GM06990 (cell line): Measurements from ENCODE around the gene GNG4.
"Not testable (repeated sequence)": the region's sequence is repeated elsewhere in the genome, so short reads cannot be mapped to it uniquely, and the experiment has no call there.

Experiments used
- DNase-seq: peaks from one replicate; pipeline ENCODE4 v3.0.0-alpha.2; 2011; ENCODE audit not compliant: insufficient read length; ENCODE audit errors: extremely low read depth
- H3K27me3 ChIP-seq: replicated peaks from 2 replicates; pipeline ENCODE4 v1.6.0; 2011; ENCODE audit warnings: low read length; ENCODE audit not compliant: control insufficient read depth, insufficient read depth
- H3K36me3 ChIP-seq: 2 replicates; pipeline ENCODE4 v1.5.1; 2011; ENCODE audit warnings: low read length; ENCODE audit not compliant: control insufficient read depth, insufficient read depth
- H3K4me3 ChIP-seq: replicated peaks from 2 replicates; pipeline ENCODE4 v1.5.1; 2011; ENCODE audit warnings: low read depth, mild to moderate bottlenecking, control low read depth, low read length
- TF ChIP-seq, protein P1 (sequence below): IDR thresholded peaks from 2 replicates; pipeline ENCODE4 v1.5.1; 2011; ENCODE audit warnings: low read length, control low read depth, mild to moderate bottlenecking, inconsistent platforms; ENCODE audit not compliant: insufficient read depth, poor library complexity, severe bottlenecking

Gene GNG4

GRCh38 chr1:235557495-235557894 is 92.1 kb downstream of the GNG4 start:
- TF ChIP-seq, protein P1, sequence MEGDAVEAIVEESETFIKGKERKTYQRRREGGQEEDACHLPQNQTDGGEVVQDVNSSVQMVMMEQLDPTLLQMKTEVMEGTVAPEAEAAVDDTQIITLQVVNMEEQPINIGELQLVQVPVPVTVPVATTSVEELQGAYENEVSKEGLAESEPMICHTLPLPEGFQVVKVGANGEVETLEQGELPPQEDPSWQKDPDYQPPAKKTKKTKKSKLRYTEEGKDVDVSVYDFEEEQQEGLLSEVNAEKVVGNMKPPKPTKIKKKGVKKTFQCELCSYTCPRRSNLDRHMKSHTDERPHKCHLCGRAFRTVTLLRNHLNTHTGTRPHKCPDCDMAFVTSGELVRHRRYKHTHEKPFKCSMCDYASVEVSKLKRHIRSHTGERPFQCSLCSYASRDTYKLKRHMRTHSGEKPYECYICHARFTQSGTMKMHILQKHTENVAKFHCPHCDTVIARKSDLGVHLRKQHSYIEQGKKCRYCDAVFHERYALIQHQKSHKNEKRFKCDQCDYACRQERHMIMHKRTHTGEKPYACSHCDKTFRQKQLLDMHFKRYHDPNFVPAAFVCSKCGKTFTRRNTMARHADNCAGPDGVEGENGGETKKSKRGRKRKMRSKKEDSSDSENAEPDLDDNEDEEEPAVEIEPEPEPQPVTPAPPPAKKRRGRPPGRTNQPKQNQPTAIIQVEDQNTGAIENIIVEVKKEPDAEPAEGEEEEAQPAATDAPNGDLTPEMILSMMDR = no peak
- DNase-seq = no peak
- Histone ChIP-seq H3K27me3 (no peaks in the 10 kb centered on the region; the same call in 1 of the 2 replicates), H3K36me3 (no peaks in the 10 kb centered on the region), H3K4me3 (no peak overlapping the region)

DNA sequence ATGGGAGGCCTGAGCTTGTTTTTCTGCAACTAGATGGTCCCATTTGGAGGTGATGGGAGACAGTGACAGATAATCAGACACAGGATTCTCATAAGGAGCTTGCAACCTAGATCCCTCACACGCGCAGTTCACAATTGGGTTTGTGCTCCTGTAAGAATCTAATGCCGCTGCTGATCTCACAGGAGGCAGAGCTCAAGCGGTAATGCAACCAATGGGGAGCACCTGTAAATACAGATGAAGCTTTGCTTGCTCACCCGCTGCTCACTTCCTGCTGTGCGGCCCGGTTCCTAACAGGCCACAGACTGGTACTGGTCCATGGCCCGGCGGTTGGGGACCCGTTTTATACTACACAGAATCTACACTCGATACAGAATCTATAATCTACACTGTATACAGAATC is 92.8 kb downstream of the GNG4 start:
- DNase-seq = no peak
- TF ChIP-seq, protein P1 = no peak
- Histone ChIP-seq H3K27me3 (no peaks in the 10 kb centered on the region; the same call in 1 of the 2 replicates), H3K36me3 (no peaks in the 10 kb centered on the region), H3K4me3 (no peak overlapping the region)

- TF ChIP-seq, protein P1 = no peak
- Histone ChIP-seq H3K4me3 (no peak overlapping the region), H3K36me3 (no peaks in the 10 kb centered on the region), H3K27me3 (no peaks in the 10 kb centered on the region)
- DNase-seq = no peak
These were observed 96.5 kb downstream of the GNG4 start for GRCh38 chr1:235553112-235553551.

GRCh38 chr1:235552146-235552716 is 97.4 kb downstream of the GNG4 start:
- Histone ChIP-seq H3K4me3 (no peak overlapping the region), H3K36me3 (no peaks in the 10 kb centered on the region), H3K27me3 (no peaks in the 10 kb centered on the region)
- TF ChIP-seq, protein P1 = no peak
- no peak for DNase-seq

GRCh38 chr1:235549351-235550139 is 100.0 kb downstream of the GNG4 start:
- no peak for DNase-seq
- TF ChIP-seq, protein P1 = no peak
- no peaks in the 10 kb centered on the region for H3K36me3 ChIP-seq
- H3K27me3 ChIP-seq = no peaks in the 10 kb centered on the region
- H3K4me3 ChIP-seq = no peak overlapping the region

DNA sequence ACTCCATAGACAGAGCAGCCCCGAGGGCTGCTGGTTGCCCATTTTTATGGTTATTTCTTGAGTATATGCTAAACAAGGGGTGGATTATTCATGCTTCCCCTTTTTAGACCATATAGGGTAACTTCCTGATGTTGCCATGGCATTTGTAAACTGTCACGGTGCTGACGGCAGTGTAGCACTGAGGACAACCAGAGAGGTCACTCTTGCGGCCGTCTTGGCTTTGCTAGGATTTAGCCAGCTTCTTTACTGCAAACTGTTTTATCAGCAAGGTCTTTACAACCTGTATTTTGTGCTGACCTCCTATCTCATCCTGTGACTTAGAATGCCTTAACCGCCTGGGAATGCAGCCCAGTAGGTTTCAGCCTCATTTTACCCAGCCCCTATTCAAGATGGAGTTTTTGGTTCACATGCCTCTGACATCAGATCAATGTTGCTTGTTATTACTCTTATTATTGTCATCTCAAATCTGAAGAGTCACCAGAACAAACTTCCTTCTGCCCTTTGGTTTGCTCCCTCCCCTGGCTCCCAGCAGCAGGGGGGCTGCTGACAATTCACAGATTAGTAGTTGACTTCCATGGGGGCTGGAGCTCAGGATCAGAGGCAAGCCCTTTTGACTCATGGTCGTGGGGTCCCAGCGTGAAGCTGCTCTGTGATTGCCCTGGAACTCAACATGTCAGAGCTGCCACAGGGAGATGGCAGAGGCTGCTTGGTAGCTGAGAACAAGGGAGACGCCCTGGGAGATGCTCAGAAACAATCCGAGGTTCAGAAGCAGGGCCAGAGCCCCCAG is 103.0 kb downstream of the GNG4 start:
- H3K36me3 ChIP-seq, H3K27me3 ChIP-seq, H3K4me3 ChIP-seq, DNase-seq: not testable (repeated sequence)
